Mucosa of rectum (tissue), 2 donors: ENCODE measurements around the gene GDE1.

Source experiments
- H3K27ac ChIP-seq, 2 donors: one replicate each; pipeline ENCODE4 v1.7.0; 2013; ENCODE audit warnings: inconsistent platforms in 2 of 2, low read depth in 2 of 2, low read length in 2 of 2
- H3K27me3 ChIP-seq, 2 donors: one replicate each; pipeline ENCODE4 v1.7.0; 2013; ENCODE audit warnings: low read length in 2 of 2; ENCODE audit not compliant: control insufficient read depth in 2 of 2, insufficient read depth in 2 of 2
- H3K36me3 ChIP-seq, 2 donors: one replicate each; pipeline ENCODE4 v1.7.0; 2013; ENCODE audit warnings: low read length in 2 of 2; ENCODE audit not compliant: control insufficient read depth in 2 of 2, insufficient read depth in 2 of 2
- H3K4me1 ChIP-seq, 2 donors: one replicate each; pipeline ENCODE4 v1.7.0; 2013; ENCODE audit warnings: low read length in 2 of 2, mild to moderate bottlenecking in 1 of 2; ENCODE audit not compliant: control insufficient read depth in 2 of 2, insufficient read depth in 2 of 2
- H3K4me3 ChIP-seq, 2 donors: one replicate each; pipeline ENCODE4 v1.7.0; 2013; ENCODE audit warnings: low read length in 2 of 2
- H3K9ac ChIP-seq, 2 donors: one replicate each; pipeline ENCODE4 v1.7.0; 2013; ENCODE audit warnings: low read length in 2 of 2, low read depth in 1 of 2, mild to moderate bottlenecking in 1 of 2
- H3K9me3 ChIP-seq, 2 donors: one replicate each; pipeline ENCODE4 v1.7.0; 2013; ENCODE audit warnings: low read length in 2 of 2; ENCODE audit not compliant: control insufficient read depth in 2 of 2
- donor health status: healthy.
- donor health status: Normal muscosa, but diverticular disease.

The GDE1 gene

GRCh38 chr16:19523559-19524355 is 1.9 kb upstream of the GDE1 start, which contains the start of gene CCP110:
TSS of gene CCP110 (plus strand) at chr16:19523942. CDS start at chr16:19527882, 3,940 bp downstream.
- peaks cover 4 to 7% of the 10 kb centered on the region in 2 donors for H3K36me3 ChIP-seq
- H3K4me3 ChIP-seq = peak within 1 kb of the TSS; percentile 89 to 93
- H3K4me1 ChIP-seq = peaks cover 17 to 27% of the 10 kb centered on the region in 2 donors
- H3K9ac ChIP-seq = peak within 1 kb of the TSS; percentile 66 to 71
- no peaks in the 10 kb centered on the region for H3K9me3 ChIP-seq
- H3K27me3 ChIP-seq = no peaks in the 10 kb centered on the region
- peak within 1 kb of the TSS in 1 of 2 donors; percentile 71 for H3K27ac ChIP-seq

GRCh38 chr16:19523184-19523558 is 1.3 kb upstream of the GDE1 start:
- no peak overlapping the region for H3K4me3 ChIP-seq
- peaks cover 22 to 33% of the 10 kb centered on the region in 2 donors for H3K4me1 ChIP-seq
- peaks cover 0 to 3% of the 10 kb centered on the region in 2 donors for H3K36me3 ChIP-seq
- H3K27ac ChIP-seq = no peak overlapping the region
- no peaks in the 10 kb centered on the region for H3K27me3 ChIP-seq
- no peak overlapping the region for H3K9ac ChIP-seq
- no peaks in the 10 kb centered on the region for H3K9me3 ChIP-seq

- H3K4me3 ChIP-seq = peak overlapping the region in 1 of 2 donors; percentile 96
- H3K4me1 ChIP-seq = peaks cover 23 to 34% of the 10 kb centered on the region in 2 donors
- H3K27me3 ChIP-seq = no peaks in the 10 kb centered on the region
- H3K9me3 ChIP-seq = no peaks in the 10 kb centered on the region
- H3K9ac ChIP-seq = no peak overlapping the region
- no peaks in the 10 kb centered on the region for H3K36me3 ChIP-seq
- no peak overlapping the region for H3K27ac ChIP-seq
Measured at GRCh38 chr16:19522760-19523159, 862 bp upstream of the GDE1 start.

- Histone ChIP-seq H3K27ac (peak overlapping the region; percentile 93 to 97), H3K36me3 (no peaks in the 10 kb centered on the region), H3K4me3 (peak overlapping the region; percentile 96 to 98)
Measured at GRCh38 chr16:19522397-19522732, 467 bp upstream of the GDE1 start.

GRCh38 chr16:19520861-19521331 is 1.0 kb downstream of the GDE1 start:
- Histone ChIP-seq H3K27ac (peak overlapping the region; percentile 93 to 97), H3K4me1 (peaks cover 36 to 38% of the 10 kb centered on the region in 2 donors), H3K27me3 (no peaks in the 10 kb centered on the region), H3K4me3 (peak overlapping the region; percentile 96 to 98), H3K36me3 (peaks cover 7 to 8% of the 10 kb centered on the region in 2 donors), H3K9me3 (no peaks in the 10 kb centered on the region), H3K9ac (peak overlapping the region; percentile 96 to 98)

More at GRCh38 chr16:19522397-19522732, 467 bp upstream of the GDE1 start:
- Histone ChIP-seq H3K27me3 (no peaks in the 10 kb centered on the region), H3K9ac (peak overlapping the region in 1 of 2 donors; percentile 98), H3K4me1 (peaks cover 26 to 35% of the 10 kb centered on the region in 2 donors), H3K9me3 (no peaks in the 10 kb centered on the region)

- Histone ChIP-seq H3K27me3 (no peaks in the 10 kb centered on the region), H3K36me3 (peaks cover 8 to 10% of the 10 kb centered on the region in 2 donors), H3K9ac (peak overlapping the region in 1 of 2 donors; percentile 24), H3K4me1 (peaks cover 35 to 52% of the 10 kb centered on the region in 2 donors), H3K4me3 (no peak overlapping the region), H3K27ac (no peak overlapping the region), H3K9me3 (no peaks in the 10 kb centered on the region)
Measured at GRCh38 chr16:19518388-19518787, 3.5 kb downstream of the GDE1 start.

- Histone ChIP-seq H3K27ac (peak overlapping the region; percentile 44 to 89), H3K9me3 (no peaks in the 10 kb centered on the region), H3K4me3 (no peak overlapping the region), H3K9ac (no peak overlapping the region), H3K36me3 (peaks cover 8 to 10% of the 10 kb centered on the region in 2 donors), H3K27me3 (no peaks in the 10 kb centered on the region), H3K4me1 (peaks cover 33 to 55% of the 10 kb centered on the region in 2 donors)
Measured at GRCh38 chr16:19517424-19518089, 4.3 kb downstream of the GDE1 start.

- no peaks in the 10 kb centered on the region for H3K27me3 ChIP-seq
- H3K9ac ChIP-seq = peak overlapping the region in 1 of 2 donors; percentile 46
- peaks cover 25 to 48% of the 10 kb centered on the region in 2 donors for H3K4me1 ChIP-seq
- no peaks in the 10 kb centered on the region for H3K9me3 ChIP-seq
- H3K4me3 ChIP-seq = no peak overlapping the region
- peak overlapping the region; percentile 66 to 89 for H3K27ac ChIP-seq
- peaks cover 9 to 10% of the 10 kb centered on the region in 2 donors for H3K36me3 ChIP-seq
Measured at GRCh38 chr16:19515757-19516156, 6.1 kb downstream of the GDE1 start.

GRCh38 chr16:19513377-19514053 is 8.4 kb downstream of the GDE1 start:
- peak overlapping the region; percentile 77 to 86 for H3K27ac ChIP-seq
- peaks cover 8 to 38% of the 10 kb centered on the region in 2 donors for H3K4me1 ChIP-seq

More at GRCh38 chr16:19513377-19514053, 8.4 kb downstream of the GDE1 start:
- H3K36me3 ChIP-seq = peaks cover 12% of the 10 kb centered on the region in 2 donors
- H3K27me3 ChIP-seq = no peaks in the 10 kb centered on the region
- H3K9me3 ChIP-seq = no peaks in the 10 kb centered on the region
- H3K9ac ChIP-seq = peak overlapping the region in 1 of 2 donors; percentile 42
- H3K4me3 ChIP-seq = peak overlapping the region in 1 of 2 donors; percentile 38
